GM12892 (cell line): ENCODE data around the gene WSCD2.

Source experiments
- POLR2A ChIP-seq: IDR thresholded peaks from 2 replicates; pipeline ENCODE4 v1.6.1; 2011; ENCODE audit warnings: low read depth, low read length, control low read depth
- POLR2AphosphoS5 ChIP-seq: IDR thresholded peaks from 2 replicates; pipeline ENCODE4 v1.6.1; 2011; ENCODE audit warnings: low read depth, low read length, control low read depth

- TF ChIP-seq POLR2A (no peak), POLR2AphosphoS5 (no peak)
Observed at GRCh38 chr12:108148521-108149074, 19.5 kb downstream of the WSCD2 start.
